CD4-positive, alpha-beta T cell treated with Interferon alpha-2 for 1 hour (primary cell): Measurements from ENCODE around the gene ILDR2.

Experiments used
- DNase-seq, 2 donors: peaks; one replicate each; pipeline ENCODE4 v3.0.0-alpha.2; 2020 to 2022

The ILDR2 gene

DNA sequence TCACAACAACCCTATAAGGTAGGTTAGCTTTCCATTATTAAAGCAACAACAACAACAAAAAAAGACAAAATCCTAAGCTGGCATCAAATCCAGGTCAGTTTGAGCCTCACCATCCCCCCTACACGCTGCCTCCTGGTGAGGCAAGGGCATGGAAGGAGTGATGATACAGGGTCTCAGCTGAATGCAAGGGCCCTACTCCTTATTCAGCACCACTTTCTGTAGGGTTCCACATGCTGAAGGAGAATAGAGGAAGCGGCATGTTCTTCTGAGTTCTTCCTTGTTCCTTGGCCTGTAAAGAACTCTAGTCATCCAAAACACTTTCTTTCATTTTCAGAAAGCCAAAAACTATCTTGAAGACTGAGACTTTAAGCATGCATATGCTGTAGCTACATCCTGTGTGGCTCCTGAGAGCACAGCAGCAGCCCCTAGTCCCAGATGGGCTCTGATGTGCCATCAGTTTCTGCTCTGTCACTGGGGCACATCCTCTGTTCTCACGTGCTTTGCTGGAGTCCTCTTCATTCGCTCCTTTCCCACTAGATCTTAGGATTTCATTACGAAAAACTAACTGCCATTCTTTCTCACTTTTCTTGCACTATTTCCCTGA, 6.2 kb downstream of the ILDR2 start:
- no peak for DNase-seq

DNA sequence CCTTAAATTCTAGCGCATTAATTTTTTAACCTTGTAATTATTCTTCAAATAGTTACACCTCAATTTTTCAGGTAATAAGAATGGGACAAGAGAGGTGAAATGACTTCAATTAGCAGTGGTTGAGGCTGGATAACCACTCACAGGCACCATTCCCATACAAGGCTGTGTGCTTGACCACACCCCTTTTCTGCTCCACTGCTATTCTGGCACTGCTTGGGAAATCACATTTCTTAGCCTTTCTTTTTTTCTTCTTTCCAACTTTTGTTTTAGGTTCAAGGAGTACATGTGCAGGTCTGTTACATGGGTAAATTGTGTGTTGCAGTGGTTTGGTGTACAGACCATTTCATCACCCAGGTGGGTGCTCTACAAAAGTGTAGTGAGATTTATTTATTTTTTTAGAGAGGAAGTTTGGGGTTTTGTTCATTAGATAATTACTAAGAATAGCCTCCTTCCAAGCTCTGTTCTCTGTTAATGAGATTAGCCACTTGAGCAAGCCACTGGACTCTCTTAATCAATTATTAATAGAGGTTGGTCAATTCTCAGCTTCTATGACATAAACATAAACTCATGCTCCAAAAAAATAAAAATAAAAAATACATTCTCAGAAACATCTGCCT, 14.4 kb downstream of the ILDR2 start:
- no peak for DNase-seq

GRCh38 chr1:166956872-166957271, 18.5 kb downstream of the ILDR2 start:
- DNase-seq: no peak

DNA sequence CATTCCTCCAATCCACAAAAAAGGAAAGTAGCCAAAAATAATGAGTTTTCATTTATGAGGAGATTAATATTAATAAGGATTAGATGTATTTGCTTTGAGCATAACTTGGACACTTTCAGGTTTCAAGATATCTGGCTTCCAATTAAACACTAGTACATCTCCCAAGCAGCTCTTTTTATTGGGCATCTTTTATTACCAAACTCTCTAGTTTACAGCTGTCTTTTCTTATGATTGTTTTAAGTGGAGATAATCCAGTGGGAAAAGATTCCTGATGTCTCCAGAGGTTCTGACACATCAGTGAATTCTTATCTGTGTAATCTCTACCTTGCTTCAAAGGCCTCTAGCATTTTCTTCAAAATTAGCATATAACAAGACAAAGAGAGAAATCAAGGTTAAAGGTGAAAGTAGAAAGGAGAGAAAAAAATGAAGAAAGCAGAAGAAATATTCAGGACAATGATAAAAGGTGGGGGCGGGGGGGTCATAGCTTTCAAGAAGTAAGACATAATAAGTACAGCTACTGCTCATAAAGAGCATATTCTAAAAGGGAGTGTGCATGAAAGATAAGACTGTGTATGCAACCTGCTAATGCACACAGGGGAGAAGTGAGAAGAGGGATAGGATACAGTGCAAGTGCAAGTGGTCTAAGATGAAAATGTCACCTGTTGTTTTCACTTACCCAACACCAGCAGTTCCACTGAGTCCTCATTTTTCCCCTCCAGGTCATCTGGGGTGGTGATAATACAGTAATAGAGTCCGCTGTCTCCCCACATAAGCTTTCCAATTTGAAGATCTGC, 19.1 kb downstream of the ILDR2 start:
- no peak for DNase-seq

- no peak for DNase-seq
Observed at GRCh38 chr1:166953491-166953890, 21.8 kb downstream of the ILDR2 start.

GRCh38 chr1:166952002-166952746, 23.2 kb downstream of the ILDR2 start:
- no peak for DNase-seq

DNA sequence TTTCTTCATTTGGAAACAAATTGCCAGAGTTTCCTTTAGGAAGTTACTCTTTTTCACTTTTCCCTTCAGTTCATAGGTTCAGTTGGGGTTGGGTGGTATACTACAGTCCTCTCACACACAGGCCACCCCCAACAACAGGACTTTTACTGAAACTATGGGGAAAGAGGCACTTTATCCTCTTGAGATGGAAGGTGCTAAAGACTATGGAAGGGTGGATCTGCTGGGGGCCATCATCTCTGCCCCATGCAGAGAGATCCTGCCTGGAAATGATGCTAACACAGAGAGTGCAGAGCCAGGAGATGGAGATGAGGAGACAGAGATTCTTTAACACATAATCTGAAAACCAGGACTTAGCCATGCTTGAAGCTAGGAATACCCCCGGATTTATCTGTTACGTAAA, 24.3 kb downstream of the ILDR2 start:
- DNase-seq: no peak

GRCh38 chr1:166950156-166950555, 25.2 kb downstream of the ILDR2 start:
- DNase-seq: no peak

DNA sequence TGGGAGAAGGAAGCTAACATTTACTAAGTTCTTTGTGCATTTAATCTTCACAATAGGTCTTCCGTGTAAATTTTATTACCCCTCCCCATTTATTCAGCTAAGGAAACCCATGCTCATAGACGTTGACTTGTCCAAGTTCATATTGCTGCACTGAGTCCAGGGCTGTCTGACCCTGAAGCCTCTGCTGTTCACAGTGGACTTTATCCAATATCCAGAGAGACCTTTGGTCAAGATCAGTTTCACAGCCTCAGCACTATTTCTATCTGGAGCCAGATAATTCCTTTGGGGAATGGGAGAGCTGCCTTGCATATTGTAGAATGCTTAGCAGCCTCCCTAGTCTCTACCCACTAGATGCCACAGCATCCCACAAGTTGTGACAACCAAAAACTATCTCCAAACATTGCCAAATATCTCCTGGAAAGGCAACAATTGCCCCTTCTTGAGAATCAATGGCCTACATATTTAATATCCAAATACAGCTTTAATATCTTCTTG, 26.4 kb downstream of the ILDR2 start:
- no peak for DNase-seq

- no peak for DNase-seq
Observed at GRCh38 chr1:166947398-166948043, 27.8 kb downstream of the ILDR2 start.

GRCh38 chr1:166944186-166944967, 31.0 kb downstream of the ILDR2 start:
- DNase-seq: no peak

- no peak for DNase-seq
Observed at GRCh38 chr1:166939741-166940375, 35.5 kb downstream of the ILDR2 start.

- DNase-seq: no peak
Observed at GRCh38 chr1:166937962-166938361, 37.4 kb downstream of the ILDR2 start.

GRCh38 chr1:166937329-166937728, 38.0 kb downstream of the ILDR2 start:
- DNase-seq: no peak

- DNase-seq: no peak
Observed at GRCh38 chr1:166933633-166934032, 41.7 kb downstream of the ILDR2 start.

DNA sequence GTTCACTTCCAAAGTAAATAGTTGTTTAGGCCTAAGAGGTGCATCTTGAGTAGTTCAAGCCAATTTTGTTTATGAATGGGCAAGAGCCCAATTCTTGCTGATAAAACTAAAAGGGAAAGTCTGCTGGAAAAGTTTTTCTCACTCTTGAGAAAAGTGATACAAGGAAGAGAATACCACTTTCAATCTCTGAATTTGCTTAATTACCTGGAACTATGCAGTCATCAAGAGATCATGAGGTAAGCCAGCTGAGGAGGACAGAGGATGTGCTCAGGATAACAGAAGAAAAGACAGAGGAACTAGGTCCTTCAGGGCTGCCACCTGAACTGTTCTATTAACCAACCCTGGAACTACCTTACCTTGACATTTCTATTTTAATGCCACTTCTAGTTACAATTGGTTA, 42.2 kb downstream of the ILDR2 start:
- DNase-seq: no peak

DNA sequence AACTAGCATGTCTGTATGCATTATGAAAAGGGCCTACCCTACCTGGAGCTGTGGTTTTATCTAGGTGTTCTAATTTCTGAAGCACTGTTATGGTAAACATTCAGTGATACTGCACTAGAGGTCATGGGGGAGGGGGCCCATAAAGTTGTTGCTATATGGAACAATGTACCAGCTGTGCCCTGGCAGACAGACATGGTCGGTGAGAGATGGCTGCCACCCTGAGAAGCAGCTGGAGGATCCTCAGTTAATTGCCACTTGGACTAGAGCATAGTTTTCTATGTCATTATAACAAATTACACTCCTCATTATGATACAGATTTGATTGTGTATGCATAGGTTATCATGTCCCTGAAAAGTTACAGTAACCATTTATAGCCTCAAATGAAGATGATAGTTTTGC, 45.4 kb downstream of the ILDR2 start:
- no peak for DNase-seq

DNA sequence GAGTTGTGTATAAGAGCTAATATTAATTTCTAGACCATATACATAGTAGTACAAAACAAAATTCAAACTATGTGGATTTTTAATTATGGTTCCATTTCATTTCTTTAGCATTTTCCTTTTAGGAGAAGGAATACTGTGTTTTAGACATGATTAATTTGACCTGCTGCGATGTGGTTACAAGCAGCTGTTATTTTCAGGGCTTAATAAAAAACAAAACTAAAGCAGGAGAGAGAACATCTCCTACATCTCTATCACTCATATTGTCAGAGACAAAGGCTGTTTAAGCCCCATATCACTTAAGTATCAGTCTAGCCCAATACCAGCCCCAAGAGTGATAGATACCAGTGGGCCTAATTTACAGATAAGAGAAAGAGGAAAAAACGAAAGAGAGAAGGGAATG, 47.6 kb downstream of the ILDR2 start:
- DNase-seq: no peak

- DNase-seq: no peak
Observed at GRCh38 chr1:166925810-166926478, 49.4 kb downstream of the ILDR2 start.

DNA sequence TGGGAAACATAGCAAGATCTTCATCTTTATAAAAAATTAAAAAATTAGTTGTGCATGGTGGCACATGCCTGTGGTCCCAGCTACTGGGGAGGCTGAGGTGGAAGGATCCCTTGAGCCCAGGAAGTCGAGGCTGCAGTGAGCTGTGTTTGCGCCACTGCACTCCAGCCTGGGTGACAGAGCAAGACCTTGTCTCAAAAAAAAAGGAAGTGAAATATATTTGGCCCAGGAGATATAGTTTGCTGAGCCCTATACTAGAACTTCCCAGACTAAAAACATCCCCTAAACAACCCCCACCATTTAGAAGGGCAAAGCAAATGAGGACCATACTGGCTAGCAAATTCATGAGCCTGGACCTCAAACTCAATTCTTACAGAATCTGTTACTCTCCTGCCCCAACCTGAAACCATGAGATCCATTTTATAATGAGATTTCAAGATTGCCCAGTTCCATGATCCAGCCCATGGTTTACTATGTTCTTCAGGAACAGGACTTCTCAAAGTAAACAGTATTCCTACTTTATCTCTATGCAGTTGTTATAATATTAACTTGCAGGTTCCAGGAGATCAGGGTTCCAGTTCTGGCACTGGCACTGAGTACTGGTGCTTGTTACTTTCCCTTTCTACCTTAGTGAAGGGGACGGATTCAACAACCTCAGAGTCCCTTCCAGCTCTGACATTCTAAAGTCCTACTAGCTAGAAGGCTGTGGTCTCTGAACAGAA, 50.4 kb downstream of the ILDR2 start:
- DNase-seq: no peak
